Measurements from ENCODE around the gene SEMA5B.

Gene SEMA5B

DNA sequence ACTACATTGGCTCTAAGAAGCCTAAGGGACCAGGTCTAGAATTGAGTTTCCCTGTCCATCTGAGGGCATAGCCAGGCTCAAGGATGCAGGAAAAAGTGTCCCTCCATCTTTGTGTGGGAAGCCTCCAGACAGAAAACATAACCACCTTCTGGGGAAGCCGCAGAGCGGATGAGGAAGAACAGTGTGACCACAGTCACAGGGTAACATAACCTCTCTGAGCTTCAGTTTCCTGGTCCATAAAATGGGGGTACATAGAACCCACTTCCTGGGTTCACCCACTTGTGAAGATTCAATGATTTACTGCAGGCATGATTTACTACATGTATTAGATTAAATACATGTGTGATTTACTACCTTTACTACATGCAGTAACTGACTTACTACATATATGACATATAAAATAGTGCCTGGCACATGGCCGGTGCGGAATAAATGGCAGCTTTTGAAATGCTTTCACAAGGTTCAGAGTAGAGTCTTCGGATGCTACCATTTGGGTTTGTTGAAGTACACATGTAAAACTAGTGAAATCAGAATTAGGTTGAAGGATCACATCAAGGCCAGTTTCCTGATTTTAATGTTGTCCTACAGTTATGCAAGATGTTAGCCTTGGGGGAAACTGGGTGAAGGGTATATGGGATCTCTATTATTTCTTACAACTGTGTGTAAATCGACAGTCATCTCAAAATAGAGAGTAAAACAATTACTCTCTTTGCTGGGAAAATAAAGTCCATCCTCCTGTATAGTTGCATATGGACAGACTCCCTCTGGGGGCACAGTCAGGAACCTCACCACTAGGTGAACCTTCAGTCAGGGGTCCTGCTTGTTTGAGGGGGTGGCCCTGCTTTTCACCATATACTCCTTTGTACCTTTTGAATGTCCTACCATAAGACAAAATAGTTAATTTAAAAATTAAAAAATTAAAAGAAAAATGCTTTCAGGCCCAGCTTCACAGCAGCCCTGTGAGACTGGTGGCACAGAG lies 86.0 kb downstream of the SEMA5B start:
- DNase-seq: no peak

DNA sequence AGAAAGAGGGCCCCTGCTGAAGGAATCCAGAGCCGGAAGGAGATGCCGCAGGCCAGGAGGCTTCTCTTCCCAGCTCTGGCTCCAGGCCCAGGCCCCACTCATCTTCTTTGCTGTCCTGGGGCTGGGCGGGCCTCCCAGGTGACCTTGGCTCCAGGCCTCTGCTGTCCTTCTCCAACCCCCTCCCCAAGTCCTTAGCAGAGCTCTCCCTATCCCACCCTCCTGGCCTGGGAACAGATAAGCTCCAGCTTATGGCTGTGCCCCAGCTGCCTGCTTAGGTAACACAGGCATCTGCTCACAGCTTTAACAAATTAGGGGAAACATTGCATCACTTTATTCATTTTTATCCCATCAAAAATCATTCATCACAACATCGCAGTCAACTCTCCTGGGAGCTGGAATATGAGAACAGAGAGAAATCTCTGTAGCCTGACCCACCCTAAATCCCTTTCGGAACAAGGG lies 86.9 kb downstream of the SEMA5B start:
- DNase-seq: no peak

DNA sequence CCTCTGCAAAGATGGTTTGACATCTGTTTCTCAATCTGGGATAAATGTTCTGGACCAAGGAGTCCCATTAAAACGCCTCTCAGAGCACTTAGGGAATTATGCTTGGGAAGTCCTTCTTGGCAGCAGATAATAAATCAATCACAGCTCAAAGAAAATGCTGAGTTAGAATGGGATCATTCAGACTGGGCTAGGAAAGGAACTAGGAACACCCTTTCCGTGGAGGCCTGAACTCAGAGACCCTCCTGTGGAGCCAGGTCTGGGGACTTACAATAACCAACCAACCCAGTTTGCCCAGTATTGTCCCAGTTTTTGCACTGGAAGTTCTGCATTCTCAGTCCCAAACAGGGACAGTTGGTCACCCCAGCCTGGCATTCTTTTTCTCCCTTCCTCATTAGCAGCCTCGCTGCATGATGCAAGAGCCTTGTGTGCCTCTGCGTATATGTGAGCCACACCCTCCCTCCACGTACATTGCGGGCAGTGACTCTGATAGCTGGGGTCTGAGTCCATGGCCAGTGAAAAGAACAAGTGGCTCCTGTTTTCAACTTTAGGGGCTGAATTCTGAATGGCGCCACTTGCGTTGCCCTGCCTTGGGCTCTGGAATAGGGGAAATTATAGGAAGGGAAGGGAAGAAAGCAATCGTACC lies 88.7 kb downstream of the SEMA5B start:
- no peak for DNase-seq

DNA sequence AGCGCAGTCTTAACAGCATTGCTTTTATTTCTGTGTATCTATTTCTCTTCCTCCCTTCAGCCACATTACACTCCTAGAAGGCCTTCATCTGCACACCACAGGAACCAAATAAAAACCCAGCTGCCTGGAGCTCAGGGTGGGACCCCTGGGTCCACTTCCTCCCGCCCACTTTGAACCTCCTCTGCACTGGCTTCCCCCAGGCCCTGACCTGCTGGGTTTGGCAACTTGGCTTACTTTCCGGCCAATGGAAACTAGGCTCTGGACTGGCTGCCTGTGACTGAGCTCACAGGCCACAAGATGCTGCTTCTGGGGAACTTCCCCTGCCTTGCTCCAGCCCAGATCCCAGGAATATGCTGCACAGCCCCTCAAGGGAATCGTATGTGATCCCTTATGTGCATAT lies 89.8 kb downstream of the SEMA5B start:
- DNase-seq: no peak

DNA sequence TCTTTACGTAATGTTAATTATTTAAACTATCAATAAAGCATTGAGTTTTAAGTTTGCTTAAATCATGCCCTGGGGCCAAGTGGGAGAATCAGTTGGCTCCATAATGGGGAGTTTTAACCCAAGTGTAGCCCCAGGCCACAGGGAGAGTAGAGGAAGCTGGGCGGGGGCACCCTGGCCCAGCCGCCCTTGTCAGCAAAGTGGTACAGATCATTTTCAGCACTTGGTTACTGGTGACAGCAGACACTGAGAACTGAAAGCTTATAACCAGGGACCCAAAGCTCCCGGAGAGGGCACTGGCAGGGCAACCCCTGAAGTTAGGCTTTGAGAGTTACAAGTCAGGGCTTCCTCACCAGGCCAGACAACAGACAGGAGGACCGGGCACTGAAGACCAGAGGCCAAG lies 90.6 kb downstream of the SEMA5B start:
- DNase-seq: no peak

DNA sequence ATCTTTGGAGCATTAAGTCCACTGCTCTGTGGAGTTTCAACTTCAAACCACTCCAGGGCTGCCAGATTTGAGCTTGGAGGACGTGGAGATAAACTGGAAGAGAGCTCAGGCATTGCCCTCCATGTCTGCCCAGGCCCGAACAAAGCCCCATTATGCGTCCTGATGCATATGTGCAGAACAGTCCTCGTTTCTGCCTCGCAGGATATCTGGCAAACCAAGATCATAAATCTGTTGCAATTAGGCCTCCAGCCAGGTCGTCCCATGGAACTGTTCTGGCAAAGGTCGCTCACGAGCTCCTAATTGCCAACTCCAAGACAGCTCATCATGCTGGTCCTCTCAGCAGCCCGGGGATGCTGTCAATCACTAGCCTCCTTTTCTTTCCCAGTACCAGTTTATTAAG lies 91.2 kb downstream of the SEMA5B start:
- DNase-seq: no peak

DNA sequence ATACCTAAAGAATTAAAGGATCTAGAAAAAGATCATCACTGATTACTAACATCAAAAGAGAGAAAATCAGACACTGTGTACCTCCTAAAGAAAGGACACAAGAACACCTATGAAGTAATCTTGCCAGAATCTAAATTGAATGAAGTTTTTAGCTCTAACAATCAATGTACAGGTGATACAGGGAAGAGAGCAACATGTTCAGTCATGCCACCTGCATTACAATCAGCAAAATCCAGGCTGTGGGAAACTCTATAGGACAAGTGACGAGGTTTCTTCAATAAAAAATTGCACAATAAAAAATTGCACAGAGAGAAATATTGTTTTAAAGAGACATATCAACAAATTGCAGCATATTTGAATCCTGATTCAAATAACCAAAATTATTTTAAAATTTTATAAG lies 93.3 kb downstream of the SEMA5B start:
- DNase-seq: no peak

DNA sequence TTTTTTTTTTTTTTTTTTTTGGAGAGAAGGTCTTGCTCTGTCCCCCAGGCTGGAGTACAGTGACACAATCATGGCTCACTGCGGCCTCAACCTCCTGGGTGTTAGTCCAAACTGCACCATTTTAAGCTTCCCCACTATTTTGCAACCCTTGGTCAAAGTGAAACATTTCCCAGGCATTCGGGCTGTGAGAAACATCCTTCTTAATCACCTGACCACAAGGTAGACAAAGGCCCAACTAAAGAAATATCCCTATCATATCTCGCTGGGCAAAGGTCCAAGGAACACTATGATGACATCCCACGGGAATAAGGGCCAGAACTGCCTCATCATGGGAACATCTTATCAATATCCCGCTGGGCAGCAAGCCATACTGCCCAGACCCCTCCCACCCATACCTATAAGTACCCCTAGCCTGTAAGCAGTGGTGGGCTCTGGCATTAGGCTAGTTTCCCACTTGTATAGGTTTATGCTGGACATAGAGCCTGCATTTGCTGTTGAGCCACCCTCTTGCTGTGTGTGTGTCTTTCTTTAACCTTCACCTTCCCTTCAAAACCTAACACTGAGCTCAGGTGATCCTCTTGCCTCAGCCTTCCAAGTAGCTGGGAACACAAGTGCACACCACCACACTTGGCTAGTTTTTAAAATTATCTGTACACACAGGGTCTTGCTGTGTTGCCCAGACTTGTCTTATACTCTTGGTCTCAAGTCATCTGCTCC lies 95.2 kb downstream of the SEMA5B start:
- DNase-seq: peak; percentile 89

DNA sequence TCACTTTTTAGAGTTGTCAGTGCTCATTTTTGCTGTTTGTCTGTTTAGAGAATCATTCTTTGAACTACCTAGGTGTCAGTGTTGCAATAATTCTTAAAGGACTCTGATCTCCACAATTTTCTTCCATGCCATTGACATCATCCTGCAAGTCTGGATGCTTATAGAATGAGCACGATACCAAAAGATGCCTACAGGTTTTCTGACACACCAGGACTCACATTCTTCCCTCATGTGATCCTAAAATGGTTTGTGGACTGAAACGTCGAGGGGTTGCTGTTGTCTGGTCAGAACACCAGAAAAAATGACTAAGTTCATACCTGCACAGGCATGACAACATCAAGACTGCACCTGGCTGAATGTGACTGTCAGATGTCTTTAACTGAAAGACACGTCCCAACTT lies 95.9 kb downstream of the SEMA5B start:
- DNase-seq: peak; percentile 71

DNA sequence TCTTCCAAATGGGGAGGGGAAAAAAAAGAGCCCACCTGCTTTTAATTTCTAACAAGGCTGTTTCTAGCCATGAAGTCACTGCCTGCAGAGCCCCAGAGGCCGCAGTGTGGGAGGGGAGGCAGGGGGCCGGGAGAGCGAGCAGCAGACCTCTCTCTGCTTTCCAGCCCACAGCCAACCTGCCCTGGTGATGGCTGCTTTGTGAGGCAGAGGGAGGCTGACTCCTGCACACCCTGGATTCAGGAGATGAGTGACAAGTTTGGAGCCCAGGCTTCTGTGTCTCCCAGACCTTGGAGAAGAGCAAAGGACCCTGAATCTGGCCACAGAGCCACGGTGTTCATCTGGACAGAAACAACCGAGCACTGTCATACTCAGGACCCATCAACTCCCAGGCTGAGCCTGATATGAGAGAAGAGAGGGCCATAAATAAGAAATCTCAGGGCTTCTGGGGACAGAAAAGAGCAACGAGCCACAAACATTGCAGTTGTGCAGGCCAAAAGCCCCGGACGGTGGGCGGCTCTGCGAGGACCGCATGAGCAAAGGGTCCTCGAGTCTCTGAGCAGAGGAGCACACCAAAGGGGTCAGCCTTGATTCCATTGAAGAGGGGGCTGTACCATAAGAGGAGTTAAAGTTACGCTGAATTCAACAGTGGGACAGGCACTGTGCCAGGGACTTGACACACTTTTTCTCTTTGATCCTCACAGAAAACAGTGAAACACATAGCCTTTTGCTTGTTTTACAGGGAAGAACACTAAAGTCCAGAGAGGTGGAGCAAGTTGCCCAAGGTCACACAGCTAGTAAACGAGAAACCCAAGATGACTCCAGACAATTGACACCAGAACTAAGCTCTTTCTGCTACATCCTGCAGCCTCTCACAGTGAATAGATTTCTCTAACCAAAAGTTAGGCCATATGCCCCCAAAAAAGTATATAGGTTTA lies 97.2 kb downstream of the SEMA5B start:
- no peak for DNase-seq

DNA sequence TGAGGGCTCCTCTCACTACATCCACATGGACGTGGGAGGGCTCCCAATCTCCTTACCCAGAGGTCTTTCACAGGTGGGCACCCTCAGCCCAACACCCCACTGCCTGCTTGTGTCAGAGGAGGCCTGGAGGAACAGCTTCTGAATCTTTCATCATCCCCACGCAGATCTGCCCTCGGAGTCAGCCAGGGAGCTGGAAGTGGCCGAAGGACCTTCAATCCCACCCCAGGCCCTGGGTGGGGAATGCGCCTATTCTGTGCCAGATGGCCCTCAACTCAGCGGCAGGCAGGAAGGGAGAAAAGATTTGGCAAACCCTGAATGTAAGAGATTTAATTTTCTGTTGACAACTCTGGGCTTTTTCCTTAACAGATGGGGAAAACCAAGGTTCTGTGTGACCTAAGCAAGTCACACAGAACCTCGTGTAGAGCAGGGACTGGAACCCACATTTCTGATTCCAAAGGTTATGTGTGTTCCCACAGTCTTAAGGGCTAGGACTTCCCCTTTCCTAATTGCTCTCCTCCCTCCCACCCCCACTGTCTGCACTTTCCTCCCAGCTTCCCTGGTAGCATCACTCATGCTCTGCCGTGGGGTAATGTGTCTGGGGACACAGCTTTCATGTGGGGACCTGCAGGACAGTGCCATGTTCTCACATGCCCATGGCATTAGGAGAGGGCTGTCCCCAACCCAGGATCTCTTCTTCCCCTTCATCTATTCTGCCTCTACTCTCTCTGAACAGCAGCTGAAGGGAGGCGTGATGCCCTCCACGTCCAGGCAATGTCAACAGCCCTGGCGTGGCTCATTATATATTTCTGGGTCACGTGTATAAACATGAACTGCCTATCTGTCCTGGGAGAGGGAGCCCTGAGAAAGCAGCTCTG lies 98.1 kb downstream of the SEMA5B start:
- no peak for DNase-seq

DNA sequence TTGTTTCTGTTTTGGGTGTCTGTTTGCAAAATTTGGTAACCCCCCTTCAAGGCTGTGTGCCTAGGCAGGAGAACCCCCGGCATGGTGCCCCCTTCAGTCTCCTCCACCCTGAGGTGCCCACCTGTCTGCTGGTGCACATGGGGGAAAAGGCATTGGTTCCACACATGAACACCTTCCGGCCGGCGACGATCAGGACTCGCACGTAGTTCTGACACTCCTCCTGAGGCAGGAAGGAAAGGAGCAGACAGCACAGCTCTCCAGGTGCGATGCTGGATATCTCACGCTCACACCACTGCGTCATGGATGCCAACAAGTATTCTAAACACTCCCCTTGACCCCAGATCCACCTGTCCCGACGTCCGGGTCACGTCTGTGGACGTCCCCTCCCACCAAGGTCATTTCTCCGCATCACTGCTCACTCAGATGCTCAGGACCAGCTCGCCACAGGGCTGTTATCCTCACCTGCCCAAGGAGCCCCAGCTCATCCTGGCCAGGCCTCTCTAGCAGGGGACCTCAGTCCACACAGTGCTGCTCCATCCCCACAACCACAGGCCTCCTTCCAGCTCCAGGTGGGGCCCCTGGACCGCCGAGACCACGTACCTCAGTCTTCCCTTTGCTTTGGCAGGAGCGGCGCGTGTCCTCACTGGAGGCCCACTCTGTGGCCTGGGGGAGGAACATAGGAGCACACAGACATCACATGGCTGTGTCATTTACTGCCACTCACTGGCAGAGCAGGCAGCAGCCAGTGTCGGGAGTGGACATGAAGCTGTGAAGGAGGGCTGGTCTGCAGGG lies 99.0 kb downstream of the SEMA5B start:
- no peak for DNase-seq

DNA sequence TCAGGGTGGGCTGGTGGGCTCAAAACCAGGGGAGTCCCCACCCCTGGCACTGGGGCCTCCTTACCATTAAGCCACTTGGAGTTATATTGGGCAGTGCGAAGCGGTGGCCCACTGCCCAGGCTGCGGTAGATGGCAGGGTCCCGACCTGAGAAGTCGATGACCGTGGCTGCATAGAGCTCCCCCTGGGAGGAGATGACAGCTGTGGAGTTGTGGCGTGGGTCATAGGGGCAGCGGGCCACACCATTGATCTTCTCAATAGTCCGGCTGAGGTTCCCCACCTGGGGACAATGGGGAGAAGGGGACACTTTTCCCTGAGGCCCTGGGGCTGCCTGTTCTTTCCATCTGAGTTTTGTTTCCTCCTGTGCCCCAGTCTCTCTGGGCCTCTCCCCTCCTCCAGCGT lies 99.8 kb downstream of the SEMA5B start:
- DNase-seq: no peak

DNA sequence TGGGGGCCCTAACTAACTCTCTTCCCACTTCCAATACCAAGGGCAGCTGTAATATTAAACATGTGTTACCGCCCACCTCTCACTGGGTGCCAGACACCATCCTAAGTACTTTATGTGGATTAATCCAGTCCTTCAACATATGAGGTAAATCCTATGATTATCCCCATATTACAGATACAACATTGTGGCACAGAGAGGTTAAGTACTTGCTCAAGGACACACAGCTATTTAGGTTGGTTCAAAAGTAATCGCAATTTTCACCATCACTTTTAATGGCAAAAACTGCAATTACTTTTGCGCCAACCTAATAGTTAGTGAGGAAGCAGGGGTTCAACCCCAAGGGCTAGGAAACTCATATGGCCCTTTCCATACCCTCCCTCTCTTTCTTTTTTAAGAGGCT lies 100.8 kb downstream of the SEMA5B start:
- DNase-seq: no peak

DNA sequence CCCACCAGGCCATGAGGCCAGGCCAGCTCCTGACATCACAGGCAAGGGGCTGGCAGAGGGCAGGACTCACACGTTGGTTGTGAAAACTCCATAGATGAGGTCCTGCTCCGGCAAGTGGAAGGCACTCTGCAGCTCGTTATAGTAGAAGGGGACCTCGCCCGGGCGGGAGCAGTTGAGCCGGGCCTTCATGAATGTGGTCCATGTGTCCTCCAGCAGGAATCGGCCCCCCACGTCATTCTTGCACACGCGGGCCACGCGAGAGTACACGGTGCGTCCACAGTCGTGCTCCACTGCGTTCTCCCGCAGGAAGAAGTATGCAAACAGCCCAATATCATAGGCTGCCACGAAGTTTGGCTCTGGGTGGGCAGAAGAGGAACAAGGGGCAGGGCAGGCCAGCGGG lies 101.2 kb downstream of the SEMA5B start:
- no peak for DNase-seq

DNA sequence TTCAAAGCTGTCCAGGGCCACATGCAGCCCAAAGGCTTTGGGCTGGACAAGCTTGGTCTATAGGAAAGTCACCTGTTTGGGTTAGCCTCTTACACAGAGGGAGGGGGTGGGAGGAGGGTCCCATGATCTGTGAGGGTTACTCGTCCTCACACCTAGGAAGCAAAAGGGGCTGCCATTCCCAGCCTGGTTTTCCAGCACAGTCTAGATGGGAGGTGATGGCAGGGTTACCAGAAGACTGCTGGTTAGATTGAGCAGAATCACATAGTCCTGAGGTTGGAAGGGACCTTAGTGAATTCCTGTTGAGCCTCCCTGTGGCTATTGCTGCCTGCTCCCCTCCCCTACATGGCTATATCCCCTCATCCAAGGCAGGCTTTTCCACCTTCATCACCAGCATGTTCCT lies 101.8 kb downstream of the SEMA5B start:
- no peak for DNase-seq

DNA sequence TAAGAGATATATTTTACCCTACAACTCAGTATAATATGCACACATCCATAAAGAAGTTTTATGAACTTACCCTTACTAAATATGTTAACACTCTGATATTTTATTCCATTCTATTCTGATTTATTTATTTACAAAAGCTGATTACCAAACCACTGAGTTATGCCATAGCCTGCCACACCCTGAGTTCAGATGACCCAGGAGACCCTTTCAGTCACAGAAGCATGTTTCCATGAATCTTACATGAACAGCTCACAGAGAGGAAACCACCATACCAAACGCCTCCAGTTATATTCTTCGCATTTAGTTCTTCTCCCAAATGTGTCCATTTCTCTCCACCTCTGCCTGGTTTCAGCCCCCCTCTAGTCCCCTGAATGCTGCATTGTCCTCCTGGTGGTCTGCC lies 103.5 kb downstream of the SEMA5B start:
- DNase-seq: no peak

DNA sequence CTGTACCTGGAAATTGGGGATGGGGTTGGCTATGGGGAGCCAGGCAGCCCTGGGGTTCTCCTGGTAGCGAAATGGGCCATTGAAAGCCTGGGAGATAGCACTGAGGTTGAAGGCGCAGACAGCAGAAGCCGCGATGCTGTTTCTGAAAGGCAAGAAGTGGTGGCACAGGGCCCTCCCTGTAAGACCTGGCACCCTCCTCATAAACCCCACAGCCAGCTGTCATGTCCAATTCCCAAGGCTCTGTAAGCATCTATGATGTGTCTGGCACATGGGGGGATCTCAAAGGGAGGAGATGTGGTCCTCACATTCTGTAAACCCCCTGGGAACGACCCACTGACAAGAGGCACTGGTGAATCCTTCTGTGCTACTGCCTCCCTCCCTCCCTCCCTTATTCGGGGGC lies 104.0 kb downstream of the SEMA5B start:
- no peak for DNase-seq

DNA sequence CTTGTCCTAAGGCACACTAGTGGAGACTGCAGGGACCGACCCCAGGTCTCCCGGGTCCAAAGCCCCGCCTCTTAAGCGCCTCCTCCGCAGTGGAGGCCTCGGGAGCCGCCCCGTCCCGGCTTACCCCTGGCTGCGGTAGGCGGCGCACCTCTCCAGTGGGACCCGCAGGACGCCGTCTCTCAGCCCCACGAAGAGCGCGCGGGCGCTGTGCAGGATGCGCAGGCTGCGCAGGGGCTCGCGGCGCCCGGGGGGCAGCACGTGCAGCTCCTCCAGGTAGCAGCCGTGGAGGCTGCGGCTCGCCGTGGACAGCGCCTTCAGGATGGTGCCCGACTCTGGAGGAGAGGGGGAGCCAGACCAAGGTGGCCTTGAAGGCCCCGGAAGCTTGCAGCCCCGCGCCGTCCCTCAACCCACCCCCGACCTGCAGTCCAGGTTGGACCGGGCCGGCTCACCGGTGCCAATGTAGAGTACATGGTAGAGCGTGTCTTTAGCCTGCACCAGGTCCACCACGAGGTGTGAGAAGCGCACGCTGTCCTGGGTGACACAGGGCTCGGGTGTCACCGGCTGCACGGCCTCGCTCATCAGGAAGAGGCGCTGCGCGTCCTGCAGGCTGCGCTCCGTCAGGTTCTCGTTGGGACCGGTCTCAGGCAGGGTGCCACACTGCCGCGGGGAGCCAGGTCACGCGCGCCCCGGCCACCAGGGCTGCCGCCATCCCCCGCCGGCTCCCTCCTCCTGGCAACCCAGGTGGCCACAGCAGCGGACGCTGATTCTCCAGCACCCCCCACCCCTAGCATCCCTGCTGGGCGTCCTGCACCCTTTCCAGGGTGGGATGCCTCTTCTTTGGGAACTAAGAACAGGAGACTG lies 105.5 kb downstream of the SEMA5B start:
- DNase-seq: no peak

DNA sequence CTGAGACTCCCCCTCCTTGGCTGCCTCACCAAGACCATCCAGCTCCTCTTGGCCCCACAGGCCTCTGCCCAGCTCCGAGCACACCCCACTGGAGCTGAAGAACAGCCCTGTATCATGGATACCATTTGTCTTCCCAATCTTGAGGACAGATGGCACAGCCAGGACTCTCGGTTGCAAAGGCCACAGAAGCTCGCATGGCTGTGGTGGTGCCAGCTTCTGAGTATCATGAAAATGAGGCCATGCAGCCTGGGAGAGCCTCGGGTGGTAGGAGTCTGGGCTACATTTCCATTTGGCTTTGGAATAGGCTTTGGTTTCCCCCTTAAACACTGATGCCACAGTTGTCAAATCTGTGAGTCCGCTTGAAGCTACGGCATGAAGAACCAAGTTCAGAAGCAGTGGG lies 106.6 kb downstream of the SEMA5B start:
- no peak for DNase-seq

Measured in NCI-H226 (cell line).